Activated CD4-positive, alpha-beta T cell treated with anti-CD3 and anti-CD28 coated beads, Interleukin-2, amount 50 U/mL, for 1 hour (primary cell): ENCODE data around the gene ATRIP.
"Not testable (repeated sequence)": the region's sequence is repeated elsewhere in the genome, so short reads cannot be mapped to it uniquely, and the experiment has no call there.

Experiments used
- DNase-seq: peaks from one replicate; pipeline ENCODE4 v3.0.0-alpha.2; 2020

Gene ATRIP

GRCh38 chr3:48472673-48472922 lies 26.1 kb downstream of the ATRIP start:
- DNase-seq = no peak

GRCh38 chr3:48472923-48473616 lies 26.5 kb downstream of the ATRIP start:
- DNase-seq = peak; percentile 93

GRCh38 chr3:48473617-48473952 lies 27.0 kb downstream of the ATRIP start:
- no peak for DNase-seq

GRCh38 chr3:48474031-48474430 lies 27.5 kb downstream of the ATRIP start:
- DNase-seq = not testable (repeated sequence)

GRCh38 chr3:48474619-48475018 lies 28.1 kb downstream of the ATRIP start:
- no peak for DNase-seq

GRCh38 chr3:48475188-48475587 lies 28.7 kb downstream of the ATRIP start:
- no peak for DNase-seq

GRCh38 chr3:48476426-48477053 lies 30.0 kb downstream of the ATRIP start:
- no peak for DNase-seq

GRCh38 chr3:48477959-48478520 lies 31.5 kb downstream of the ATRIP start:
- no peak for DNase-seq

- peak; percentile 53 for DNase-seq
These were observed 32.4 kb downstream of the ATRIP start for GRCh38 chr3:48478626-48479555.

- not testable (repeated sequence) for DNase-seq
These were observed 34.4 kb downstream of the ATRIP start for GRCh38 chr3:48480891-48481290.

- DNase-seq = not testable (repeated sequence)
These were observed 36.3 kb downstream of the ATRIP start for GRCh38 chr3:48482822-48483221.

GRCh38 chr3:48486952-48487351 lies 40.4 kb downstream of the ATRIP start:
- DNase-seq = no peak

- DNase-seq = no peak
These were observed 46.1 kb downstream of the ATRIP start for GRCh38 chr3:48492461-48493202.

- DNase-seq = no peak
These were observed 46.6 kb downstream of the ATRIP start for GRCh38 chr3:48493203-48493501.

- no peak for DNase-seq
These were observed 54.1 kb downstream of the ATRIP start for GRCh38 chr3:48500656-48501055.

- no peak for DNase-seq
These were observed 54.7 kb downstream of the ATRIP start for GRCh38 chr3:48501196-48501595.

- no peak for DNase-seq
These were observed 55.6 kb downstream of the ATRIP start for GRCh38 chr3:48502121-48502520.

GRCh38 chr3:48502728-48503168 lies 56.2 kb downstream of the ATRIP start:
- no peak for DNase-seq

GRCh38 chr3:48503401-48504050 lies 57.0 kb downstream of the ATRIP start:
- no peak for DNase-seq

- DNase-seq = peak; percentile 47
These were observed 57.8 kb downstream of the ATRIP start, which contains the start of gene SHISA5 for GRCh38 chr3:48504051-48504946. SHISA5 (minus strand) TSS chr3:48504174; CDS start chr3:48504094, 80 bp downstream.

- no peak for DNase-seq
These were observed 58.6 kb downstream of the ATRIP start for GRCh38 chr3:48505146-48505545.
